Measurements from ENCODE around the gene ANKRD39.
A peak's percentile ranks its signal among the peaks of the same experiment; 100 is the strongest.

Gene ANKRD39

DNA sequence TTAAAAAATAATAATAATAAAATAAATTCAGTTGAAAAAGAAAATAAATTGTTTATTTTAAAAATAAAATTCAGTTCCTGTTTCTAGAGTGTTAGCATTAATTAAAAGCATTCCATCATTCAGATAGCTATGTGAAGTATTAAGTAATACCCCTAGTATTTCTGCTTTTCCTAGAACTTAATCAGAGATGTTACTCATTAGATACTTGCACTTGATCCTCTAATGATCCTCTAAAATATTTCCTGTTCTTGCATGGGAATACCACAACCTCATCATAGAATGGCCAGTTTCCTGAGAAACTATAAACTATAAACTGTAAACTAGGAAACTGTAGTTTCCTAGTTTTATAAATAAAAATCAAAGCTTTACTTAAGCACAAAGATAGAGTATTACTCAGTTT is 52.8 kb downstream of the ANKRD39 start:
- no peak for TF ChIP-seq CREB1 (IDR thresholded peaks at IDR 0.05; ENCODE audit: low read depth)
- no peak for TF ChIP-seq EGR1 (IDR thresholded peaks at IDR 0.05)
- TF ChIP-seq TCF12 (IDR thresholded peaks at IDR 0.05; ENCODE audit: low read depth) = no peak
- TF ChIP-seq FOXM1 (IDR thresholded peaks at IDR 0.05; ENCODE audit: borderline replicate concordance, low read depth) = no peak
- no peak for TF ChIP-seq YY1 (IDR thresholded peaks at IDR 0.05; ENCODE audit: low read depth)
- no peak for TF ChIP-seq RAD21 (IDR thresholded peaks at IDR 0.05; ENCODE audit: low read depth)
- TF ChIP-seq MAX (IDR thresholded peaks at IDR 0.05) = no peak
- TF ChIP-seq CEBPB (IDR thresholded peaks at IDR 0.05) = no peak
- no peak for TF ChIP-seq ZBTB7A (IDR thresholded peaks at IDR 0.05; ENCODE audit: low read depth)
- no peak for TF ChIP-seq USF1 (IDR thresholded peaks at IDR 0.05)
- TF ChIP-seq TEAD4 (IDR thresholded peaks at IDR 0.05) = no peak
- TF ChIP-seq NFIC (IDR thresholded peaks at IDR 0.05) = no peak
- TF ChIP-seq EP300 (IDR thresholded peaks at IDR 0.05; ENCODE audit: borderline replicate concordance) = no peak

GRCh38 chr2:96802721-96803120 is 55.1 kb downstream of the ANKRD39 start:
- TF ChIP-seq NFIC (IDR thresholded peaks at IDR 0.05) = no peak
- no peak for TF ChIP-seq TCF12 (IDR thresholded peaks at IDR 0.05; ENCODE audit: low read depth)
- no peak for TF ChIP-seq CREB1 (IDR thresholded peaks at IDR 0.05; ENCODE audit: low read depth)
- no peak for TF ChIP-seq USF1 (IDR thresholded peaks at IDR 0.05)
- TF ChIP-seq TAF1 (IDR thresholded peaks at IDR 0.05; ENCODE audit: low read depth) = no peak
- no peak for TF ChIP-seq YY1 (IDR thresholded peaks at IDR 0.05; ENCODE audit: low read depth)
- TF ChIP-seq RAD21 (IDR thresholded peaks at IDR 0.05; ENCODE audit: low read depth) = no peak
- TF ChIP-seq ZBTB7A (IDR thresholded peaks at IDR 0.05; ENCODE audit: low read depth) = no peak

DNA sequence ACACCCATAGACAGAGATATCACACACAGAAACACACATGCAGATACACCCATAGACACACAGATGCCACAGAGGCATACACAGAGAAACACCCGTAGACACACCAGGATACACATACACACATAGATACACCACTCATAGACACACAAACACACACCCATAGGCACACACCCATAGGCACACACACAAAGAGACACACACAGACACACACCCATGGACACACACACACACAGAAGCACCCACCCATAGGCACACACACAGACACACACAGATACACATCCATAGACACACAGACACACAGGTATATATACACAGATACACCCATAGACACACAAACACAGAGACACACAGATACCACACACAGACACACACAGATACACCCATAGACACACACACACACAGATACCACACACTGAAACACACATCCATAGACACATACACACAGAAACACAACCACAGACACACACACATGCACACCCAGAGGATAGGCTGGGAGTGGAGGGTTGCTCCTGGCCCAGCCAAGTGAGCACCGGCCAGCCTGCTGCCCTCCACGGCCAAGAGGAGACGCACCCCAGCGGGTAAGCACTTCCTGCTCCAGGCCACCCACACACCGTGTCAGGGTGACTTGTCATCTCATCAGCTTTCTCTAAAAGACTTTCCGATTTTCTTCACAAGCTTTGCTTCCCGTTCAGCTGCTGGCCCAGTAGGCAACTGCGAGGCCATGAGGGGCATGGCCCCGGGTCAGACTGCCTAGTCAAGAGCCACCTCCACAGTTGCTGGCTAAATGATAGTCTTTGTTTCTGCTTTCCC is 55.8 kb downstream of the ANKRD39 start:
- TF ChIP-seq CEBPB (IDR thresholded peaks at IDR 0.05) (no peak), EP300 (IDR thresholded peaks at IDR 0.05; ENCODE audit: borderline replicate concordance) (no peak), TEAD4 (IDR thresholded peaks at IDR 0.05) (no peak)

DNA sequence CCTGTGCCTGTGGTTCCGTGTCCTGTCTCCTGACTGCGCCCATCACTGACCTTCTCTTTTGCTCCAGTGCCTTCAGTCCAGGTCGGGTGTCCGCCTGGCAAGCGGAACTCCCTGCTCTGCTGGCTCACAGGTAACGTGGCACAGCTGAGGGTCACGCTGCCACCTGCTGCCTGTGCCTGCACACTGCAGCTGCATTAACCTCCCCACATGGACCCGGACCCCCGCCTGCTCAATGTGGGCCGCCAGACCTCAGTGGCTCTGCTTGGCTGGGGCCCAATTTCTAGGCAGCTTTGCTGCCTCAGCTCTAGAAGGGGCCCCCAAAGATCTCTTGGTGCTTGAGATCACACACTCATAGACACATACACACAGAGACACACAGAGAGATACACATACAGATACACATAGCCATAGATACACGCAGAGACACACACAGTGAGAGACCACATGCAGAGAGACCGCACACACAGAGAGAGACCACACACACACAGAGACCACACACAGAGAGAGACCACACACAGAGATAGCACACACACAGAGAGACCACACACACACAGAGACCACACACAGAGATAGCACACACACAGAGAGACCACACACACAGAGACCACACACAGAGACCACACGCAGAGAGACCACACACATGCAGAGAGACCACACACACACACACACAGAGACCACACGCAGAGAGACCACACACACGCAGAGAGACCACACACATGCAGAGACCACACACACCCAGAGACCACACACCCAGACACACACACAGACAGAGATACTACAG is 56.6 kb downstream of the ANKRD39 start:
- TF ChIP-seq TCF12 (IDR thresholded peaks at IDR 0.05; ENCODE audit: low read depth) (no peak), RAD21 (IDR thresholded peaks at IDR 0.05; ENCODE audit: low read depth) (peak; percentile 90), FOXM1 (IDR thresholded peaks at IDR 0.05; ENCODE audit: borderline replicate concordance, low read depth) (no peak), USF1 (IDR thresholded peaks at IDR 0.05) (0 out of 2 replicates have a peak, but pooled peaks have one; percentile 20)

GRCh38 chr2:96800061-96801004 is 57.5 kb downstream of the ANKRD39 start:
- TF ChIP-seq REST (IDR thresholded peaks at IDR 0.05; ENCODE audit: low read depth) = no peak
- TF ChIP-seq TCF12 (IDR thresholded peaks at IDR 0.05; ENCODE audit: low read depth) = no peak
- no peak for TF ChIP-seq YY1 (IDR thresholded peaks at IDR 0.05; ENCODE audit: low read depth)
- no peak for TF ChIP-seq CREB1 (IDR thresholded peaks at IDR 0.05; ENCODE audit: low read depth)
- TF ChIP-seq ZBTB7A (IDR thresholded peaks at IDR 0.05; ENCODE audit: low read depth) = no peak
- no peak for TF ChIP-seq TAF1 (IDR thresholded peaks at IDR 0.05; ENCODE audit: low read depth)
- TF ChIP-seq CEBPB (IDR thresholded peaks at IDR 0.05) = no peak
- TF ChIP-seq EP300 (IDR thresholded peaks at IDR 0.05; ENCODE audit: borderline replicate concordance) = no peak

DNA sequence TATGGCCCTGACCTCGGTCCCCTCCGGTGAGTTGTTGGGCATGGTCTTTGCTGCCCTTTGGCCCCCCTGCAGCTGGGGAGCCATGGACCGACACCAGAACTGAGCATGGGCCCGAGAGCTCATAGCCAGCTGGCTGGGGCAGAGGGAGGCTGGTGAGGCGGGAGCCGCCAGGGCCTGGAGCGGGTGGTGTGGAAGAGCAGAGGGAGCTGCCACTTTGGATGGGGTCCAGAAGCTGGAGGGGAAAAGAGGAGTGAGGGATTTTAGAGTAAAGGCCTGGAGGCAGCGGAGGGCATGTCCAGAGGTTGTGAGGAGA is 58.2 kb downstream of the ANKRD39 start:
- TF ChIP-seq TCF12 (IDR thresholded peaks at IDR 0.05; ENCODE audit: low read depth) = no peak
- TF ChIP-seq USF1 (IDR thresholded peaks at IDR 0.05) = no peak
- no peak for TF ChIP-seq NFIC (IDR thresholded peaks at IDR 0.05)
- TF ChIP-seq TEAD4 (IDR thresholded peaks at IDR 0.05) = no peak
- no peak for TF ChIP-seq CREB1 (IDR thresholded peaks at IDR 0.05; ENCODE audit: low read depth)
- TF ChIP-seq FOXM1 (IDR thresholded peaks at IDR 0.05; ENCODE audit: borderline replicate concordance, low read depth) = no peak
- TF ChIP-seq TAF1 (IDR thresholded peaks at IDR 0.05; ENCODE audit: low read depth) = no peak
- no peak for TF ChIP-seq YY1 (IDR thresholded peaks at IDR 0.05; ENCODE audit: low read depth)
- TF ChIP-seq ZBTB7A (IDR thresholded peaks at IDR 0.05; ENCODE audit: low read depth) = no peak
- no peak for TF ChIP-seq MAX (IDR thresholded peaks at IDR 0.05)
- TF ChIP-seq EP300 (IDR thresholded peaks at IDR 0.05; ENCODE audit: borderline replicate concordance) = no peak
- no peak for TF ChIP-seq CEBPB (IDR thresholded peaks at IDR 0.05)
- no peak for TF ChIP-seq RAD21 (IDR thresholded peaks at IDR 0.05; ENCODE audit: low read depth)
